Measurements from ENCODE around the gene PTGIR.

GRCh38 chr19:46578450-46578849, 46.4 kb downstream of the PTGIR start:
- TF ChIP-seq POLR2A (IDR thresholded peaks at IDR 0.05), result no peak
- no peak for TF ChIP-seq CTCF (IDR thresholded peaks at IDR 0.05)
